Endothelial cell of umbilical vein (primary cell): ENCODE data around the gene ARL6IP6. TPM values are rescaled to one million over a fixed set of nuclear protein-coding genes. Genes with fewer than 3 reads are reported as not detected.

ENCODE experiments used
- BruUV-seq: library from RNA; stranded (reverse); fragments of 400-500 nt; replicated peaks from 2 replicates; lab custom pipeline; 2021; lab: Mats Ljungman, UMichigan
- CTCF ChIA-PET: fragments of 300-600, 350-600 bp; sonication (Branson Sonifier 250); formaldehyde crosslinking; loops from one replicate; lab custom pipeline; 2021; ENCODE audit warnings: antibody characterized with exemption, inconsistent platforms; lab: Charles Lee
- POLR2A ChIA-PET: fragments of 300-600, 350-600 bp; sonication (Branson Sonifier 250); formaldehyde crosslinking; loops from one replicate; lab custom pipeline; 2021; ENCODE audit warnings: antibody characterized with exemption, inconsistent platforms; lab: Charles Lee
- DNase-seq: peaks from one replicate; pipeline ENCODE4 v3.0.0-alpha.2; 2011; ENCODE audit warnings: low read depth, low spot score
- FAIRE-seq: peaks from 2 replicates; lab custom pipeline; 2011; peaks lifted over from hg19 to GRCh38; lab: Jason Lieb, UNC
- H2AFZ ChIP-seq: 2 replicates; pipeline ENCODE4 v1.6.0; 2012; ENCODE audit warnings: low read depth, low read length, control low read depth, inconsistent platforms
- H3K27ac ChIP-seq: 2 replicates; pipeline ENCODE4 v1.5.1; 2011; ENCODE audit warnings: low read depth, mild to moderate bottlenecking, control low read depth, low read length, moderate library complexity; ENCODE audit not compliant: insufficient read depth
- H3K27me3 ChIP-seq, 2 experiments: 2 replicates each; pipeline versions ENCODE4 v1.6.0 to v1.6.1; 2011; ENCODE audit warnings: low read length in 2 of 2, mixed read lengths in 1 of 2; ENCODE audit not compliant: control insufficient read depth in 2 of 2, insufficient read depth in 2 of 2
- H3K36me3 ChIP-seq, 2 experiments: 2 replicates in 1 of 2; 3 replicates in 1 of 2; pipeline ENCODE4 v1.5.1; 2011; ENCODE audit warnings: low read length in 2 of 2, mild to moderate bottlenecking in 1 of 2, moderate library complexity in 1 of 2; ENCODE audit not compliant: control insufficient read depth in 2 of 2, insufficient read depth in 2 of 2; ENCODE audit errors: extremely low read depth in 1 of 2
- H3K4me1 ChIP-seq: 3 replicates; pipeline ENCODE4 v1.5.1; 2011; ENCODE audit warnings: mild to moderate bottlenecking, low read length; ENCODE audit not compliant: control insufficient read depth, insufficient read depth; ENCODE audit errors: extremely low read depth
- H3K4me2 ChIP-seq: 2 replicates; pipeline ENCODE4 v1.6.1; 2011; ENCODE audit warnings: low read length, control low read depth, mixed read lengths; ENCODE audit not compliant: insufficient read depth
- H3K4me3 ChIP-seq, 3 experiments: fragments of 200-600 bp in 1 of 3; sonication (generic), shearing (Covaris generic) in 1 of 3; replicated peaks in 1 of 3; 2 replicates each; pipeline ENCODE4 v1.5.1; 2011 to 2016; ENCODE audit warnings: control low read depth in 3 of 3, low read length in 3 of 3, mild to moderate bottlenecking in 2 of 3, inconsistent platforms in 1 of 3, low read depth in 1 of 3, moderate library complexity in 1 of 3; ENCODE audit not compliant: insufficient read depth in 1 of 3
- H3K79me2 ChIP-seq: 2 replicates; pipeline ENCODE4 v1.6.0; 2012; ENCODE audit warnings: low read length, inconsistent platforms; ENCODE audit not compliant: control insufficient read depth, insufficient read depth
- H3K9ac ChIP-seq: replicated peaks from 2 replicates; pipeline ENCODE3; 2011; ENCODE audit warnings: low read length, control low read depth; ENCODE audit not compliant: insufficient read depth; ENCODE audit errors: extremely low read depth
- H3K9me1 ChIP-seq: replicated peaks from 3 replicates; pipeline ENCODE4 v1.6.0; 2011; ENCODE audit warnings: mild to moderate bottlenecking, low read length; ENCODE audit not compliant: control insufficient read depth, insufficient read depth; ENCODE audit errors: extremely low read depth
- H3K9me3 ChIP-seq: replicated peaks from 2 replicates; pipeline ENCODE4 v1.5.1; 2012; ENCODE audit warnings: low read length, inconsistent platforms; ENCODE audit not compliant: control insufficient read depth, insufficient read depth
- H4K20me1 ChIP-seq: replicated peaks from 2 replicates; pipeline ENCODE3; 2011; ENCODE audit warnings: mild to moderate bottlenecking, low read length; ENCODE audit not compliant: control insufficient read depth, insufficient read depth; ENCODE audit errors: extremely low read depth
- EZH2 ChIP-seq: IDR thresholded peaks from 2 replicates; pipeline ENCODE4 v1.6.1; 2012; ENCODE audit warnings: borderline replicate concordance, low read depth, mild to moderate bottlenecking, moderate library complexity, low read length, inconsistent platforms; ENCODE audit not compliant: severe bottlenecking
- FOS ChIP-seq: IDR thresholded peaks from 2 replicates; pipeline ENCODE4 v1.6.1; 2011; ENCODE audit warnings: mild to moderate bottlenecking, low read length, moderate library complexity, borderline replicate concordance; ENCODE audit not compliant: insufficient read depth
- GATA2 ChIP-seq: IDR thresholded peaks from 2 replicates; pipeline ENCODE4 v1.7.0; 2011; ENCODE audit warnings: low read depth, mild to moderate bottlenecking, moderate library complexity, mixed read lengths, low read length; ENCODE audit not compliant: insufficient read length, insufficient read depth
- JUN ChIP-seq: IDR thresholded peaks from 2 replicates; pipeline ENCODE4 v1.6.1; 2011; ENCODE audit warnings: borderline replicate concordance, low read depth; ENCODE audit not compliant: insufficient read length, insufficient read depth
- MYC ChIP-seq: IDR thresholded peaks from one replicate; pipeline ENCODE4 v1.6.1; 2011; ENCODE audit warnings: mild to moderate bottlenecking, low read depth, low read length
- POLR2A ChIP-seq: IDR thresholded peaks from 2 replicates; pipeline ENCODE4 v1.6.1; 2012; ENCODE audit warnings: low read depth, mild to moderate bottlenecking, control low read depth, low read length
- POLR2AphosphoS5 ChIP-seq: IDR thresholded peaks from 2 replicates; pipeline ENCODE4 v1.6.1; 2012; ENCODE audit warnings: low read depth, mild to moderate bottlenecking, control low read depth, low read length, moderate library complexity; ENCODE audit not compliant: insufficient read depth
- dilution Hi-C: fragments of 300-500 bp; cut with MboI; formaldehyde crosslinking; loops from one replicate; pipeline ENCODE4 v1.15.0; 2019; ENCODE audit warnings: low sequenced_read_pairs; ENCODE audit not compliant: extremely low pct_ligation_motif_present
- intact Hi-C: fragments of 100-400 bp; cut with micrococcal nuclease; formaldehyde crosslinking; loops from one replicate; pipeline ENCODE4 v1.10.0; 2022
- polyA plus RNA-seq, 4 experiments: library from polyadenylated mRNA; depleted of rRNA in 3 of 4; stranded (reverse) in 3 of 4; unstranded in 1 of 4; fragments of >200 nt; gene quantifications; 2 replicates each; pipeline versions ENCODE4 v1.2.1 to v1.2.3, GENCODE V29; 2011 to 2012; ENCODE audit warnings: missing spikeins in 1 of 4
- total RNA-seq: library from RNA; stranded (reverse); gene quantifications from 2 replicates; pipeline ENCODE4 v1.2.3, GENCODE V29; 2021
- TF ChIP-seq, protein P1 (sequence below): IDR thresholded peaks from 2 replicates; pipeline ENCODE4 v1.6.1; 2011; ENCODE audit not compliant: insufficient read depth, insufficient read length
- TF ChIP-seq, protein P2 (sequence below), 2 donors: IDR thresholded peaks; 1 replicate in 1 of 2; 2 replicates in 1 of 2; pipeline ENCODE4 v1.5.1; 2011; ENCODE audit warnings: low read length in 2 of 2, mild to moderate bottlenecking in 2 of 2, moderate library complexity in 2 of 2, control low read depth in 1 of 2, inconsistent platforms in 1 of 2, low read depth in 1 of 2; ENCODE audit not compliant: insufficient read depth in 1 of 2; ENCODE audit errors: extremely low read depth in 1 of 2

Gene ARL6IP6
- total and polyA plus RNA-seq, 2 donors (not counting 3 experiments of a cell fraction or from before 2014, with no cell fraction given): 36.5 to 57.8 TPM

DNA sequence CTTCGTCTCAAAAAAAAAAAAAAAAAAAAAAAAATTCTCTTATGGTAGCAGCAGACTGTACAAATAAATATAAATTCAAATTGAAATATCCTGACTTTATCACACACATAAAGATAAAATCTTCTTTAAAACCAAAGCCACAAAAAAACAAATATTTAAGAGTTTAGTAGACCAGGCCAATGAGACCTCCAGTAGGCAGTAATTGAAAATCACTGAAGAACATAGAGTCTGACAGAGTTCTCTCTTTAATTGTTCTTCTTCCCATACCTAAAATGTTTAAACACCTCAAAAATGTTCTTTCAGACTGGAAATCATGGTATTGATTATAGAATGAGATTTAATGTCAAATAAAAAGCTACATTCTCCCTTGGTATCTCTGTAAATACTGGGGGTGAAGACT is 21.9 kb upstream of the ARL6IP6 start:
- dilution Hi-C loops (no loop called here), intact Hi-C loops (no loop called here)
- Histone ChIP-seq H3K27me3 (no peaks in the 10 kb centered on the region), H4K20me1 (peaks cover 9% of the 10 kb centered on the region), H3K4me2 (no peak overlapping the region), H3K9me1 (no peaks in the 10 kb centered on the region), H3K27ac (no peak overlapping the region), H3K4me3 (no peak overlapping the region), H3K4me1 (no peaks in the 10 kb centered on the region), H3K79me2 (peaks cover 80% of the 10 kb centered on the region), H3K9me3 (no peaks in the 10 kb centered on the region), H3K9ac (no peak overlapping the region), H2AFZ (no peak overlapping the region), H3K36me3 (peaks cover 2 to 13% of the 10 kb centered on the region in 2 experiments)
- FAIRE-seq (no peak), DNase-seq (no peak)
- TF ChIP-seq FOS: no peak
- TF ChIP-seq POLR2AphosphoS5: no peak
- TF ChIP-seq, protein P1, sequence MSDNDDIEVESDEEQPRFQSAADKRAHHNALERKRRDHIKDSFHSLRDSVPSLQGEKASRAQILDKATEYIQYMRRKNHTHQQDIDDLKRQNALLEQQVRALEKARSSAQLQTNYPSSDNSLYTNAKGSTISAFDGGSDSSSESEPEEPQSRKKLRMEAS: no peak
- TF ChIP-seq POLR2A: no peak
- no peak for TF ChIP-seq GATA2
- no peak for TF ChIP-seq EZH2
- TF ChIP-seq JUN: no peak
- TF ChIP-seq, protein P2, sequence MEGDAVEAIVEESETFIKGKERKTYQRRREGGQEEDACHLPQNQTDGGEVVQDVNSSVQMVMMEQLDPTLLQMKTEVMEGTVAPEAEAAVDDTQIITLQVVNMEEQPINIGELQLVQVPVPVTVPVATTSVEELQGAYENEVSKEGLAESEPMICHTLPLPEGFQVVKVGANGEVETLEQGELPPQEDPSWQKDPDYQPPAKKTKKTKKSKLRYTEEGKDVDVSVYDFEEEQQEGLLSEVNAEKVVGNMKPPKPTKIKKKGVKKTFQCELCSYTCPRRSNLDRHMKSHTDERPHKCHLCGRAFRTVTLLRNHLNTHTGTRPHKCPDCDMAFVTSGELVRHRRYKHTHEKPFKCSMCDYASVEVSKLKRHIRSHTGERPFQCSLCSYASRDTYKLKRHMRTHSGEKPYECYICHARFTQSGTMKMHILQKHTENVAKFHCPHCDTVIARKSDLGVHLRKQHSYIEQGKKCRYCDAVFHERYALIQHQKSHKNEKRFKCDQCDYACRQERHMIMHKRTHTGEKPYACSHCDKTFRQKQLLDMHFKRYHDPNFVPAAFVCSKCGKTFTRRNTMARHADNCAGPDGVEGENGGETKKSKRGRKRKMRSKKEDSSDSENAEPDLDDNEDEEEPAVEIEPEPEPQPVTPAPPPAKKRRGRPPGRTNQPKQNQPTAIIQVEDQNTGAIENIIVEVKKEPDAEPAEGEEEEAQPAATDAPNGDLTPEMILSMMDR (IDR thresholded peaks at IDR 0.05; ENCODE audit: extremely low read depth in 1 of 2, insufficient read depth in 1 of 2, low read depth in 1 of 2, low read length in 2 of 2): no peak
- no peak for TF ChIP-seq MYC
- BruUV-seq: no TSS peak
- ChIA-PET CTCF (no interaction called here), POLR2A (no interaction called here)
